OCI-LY3 (cell line): ENCODE data around the gene BHLHA15.

Experiments used
- EZH2phosphoT487 ChIP-seq: fragments of 200-600 bp; shearing (Covaris generic); IDR thresholded peaks from 2 replicates; pipeline ENCODE4 v1.6.1; 2018; ENCODE audit warnings: antibody characterized with exemption, mixed run types, low read depth
- TF ChIP-seq, protein P1 (sequence below): fragments of 200-600, 300-600 bp; sonication (generic); IDR thresholded peaks from 2 replicates; pipeline ENCODE4 v1.5.1; 2014; ENCODE audit warnings: antibody characterized with exemption, low read length, low read depth

DNA sequence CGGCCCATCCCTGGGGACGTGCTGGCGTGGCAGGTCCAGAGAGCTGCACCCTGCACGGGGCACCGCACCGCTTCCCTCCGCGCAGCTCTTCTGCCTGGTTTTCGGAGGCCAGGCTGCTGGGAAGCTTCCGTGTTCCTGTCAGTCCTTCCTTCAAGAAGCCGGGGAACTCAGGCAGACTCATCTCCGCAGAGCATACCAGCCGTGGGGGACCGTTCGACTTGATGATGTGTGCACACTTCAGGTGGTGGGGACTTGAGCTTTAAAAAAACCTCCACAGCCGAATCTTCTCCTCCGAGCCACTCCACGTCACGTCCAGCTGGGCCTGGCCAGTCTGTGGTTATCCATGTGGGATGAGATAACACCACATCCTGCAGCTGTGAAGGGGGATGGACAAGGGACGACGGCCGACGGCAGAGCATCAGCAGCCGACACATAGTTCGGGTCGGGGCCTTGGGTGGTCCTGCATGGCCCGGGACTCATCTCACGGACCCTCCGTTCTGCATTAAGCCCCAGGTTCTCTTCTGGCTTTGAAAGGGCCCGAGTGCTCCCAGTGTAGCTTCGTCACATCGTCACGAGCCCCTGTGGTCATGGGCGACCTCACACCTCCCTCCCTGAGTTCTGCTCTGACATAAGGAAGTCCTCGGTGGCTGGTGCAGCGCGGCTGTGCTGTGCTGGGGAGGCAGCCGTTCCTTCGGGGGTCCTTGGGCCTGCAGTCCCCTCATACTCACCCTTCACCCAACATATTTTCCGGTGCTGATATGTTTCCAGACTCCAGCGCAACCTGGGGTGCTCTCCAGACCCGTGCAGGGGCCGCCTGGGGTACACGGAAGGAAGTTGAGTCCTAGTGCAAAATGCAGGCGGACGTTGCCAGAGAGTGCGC is 4.5 kb upstream of the BHLHA15 start:
- TF ChIP-seq, protein P1, sequence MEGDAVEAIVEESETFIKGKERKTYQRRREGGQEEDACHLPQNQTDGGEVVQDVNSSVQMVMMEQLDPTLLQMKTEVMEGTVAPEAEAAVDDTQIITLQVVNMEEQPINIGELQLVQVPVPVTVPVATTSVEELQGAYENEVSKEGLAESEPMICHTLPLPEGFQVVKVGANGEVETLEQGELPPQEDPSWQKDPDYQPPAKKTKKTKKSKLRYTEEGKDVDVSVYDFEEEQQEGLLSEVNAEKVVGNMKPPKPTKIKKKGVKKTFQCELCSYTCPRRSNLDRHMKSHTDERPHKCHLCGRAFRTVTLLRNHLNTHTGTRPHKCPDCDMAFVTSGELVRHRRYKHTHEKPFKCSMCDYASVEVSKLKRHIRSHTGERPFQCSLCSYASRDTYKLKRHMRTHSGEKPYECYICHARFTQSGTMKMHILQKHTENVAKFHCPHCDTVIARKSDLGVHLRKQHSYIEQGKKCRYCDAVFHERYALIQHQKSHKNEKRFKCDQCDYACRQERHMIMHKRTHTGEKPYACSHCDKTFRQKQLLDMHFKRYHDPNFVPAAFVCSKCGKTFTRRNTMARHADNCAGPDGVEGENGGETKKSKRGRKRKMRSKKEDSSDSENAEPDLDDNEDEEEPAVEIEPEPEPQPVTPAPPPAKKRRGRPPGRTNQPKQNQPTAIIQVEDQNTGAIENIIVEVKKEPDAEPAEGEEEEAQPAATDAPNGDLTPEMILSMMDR: no peak
- TF ChIP-seq EZH2phosphoT487: no peak
